DND-41 (cell line): ENCODE measurements around the gene DUSP10.

ENCODE experiments used
- ATAC-seq: fragments of 200-7000 bp; cut with Tn5 transposase; 3 replicates; pipeline ENCODE4 v1.9.1; 2021; ENCODE audit warnings: low read depth; ENCODE audit not compliant: insufficient read depth
- DNase-seq: peaks from one replicate; pipeline ENCODE4 v3.0.0-alpha.2; 2020
- H2AFZ ChIP-seq: 2 replicates; pipeline ENCODE4 v1.6.0; 2012; ENCODE audit warnings: low read depth, low read length
- H3K27ac ChIP-seq: 2 replicates; pipeline ENCODE4 v1.5.1; 2012; ENCODE audit warnings: low read length, inconsistent platforms
- H3K27me3 ChIP-seq: fragments of 200-600 bp; sonication (generic); 2 replicates; pipeline ENCODE4 v1.6.0; 2012; ENCODE audit warnings: low read length, mild to moderate bottlenecking, inconsistent platforms; ENCODE audit not compliant: insufficient read depth, poor library complexity
- H3K36me3 ChIP-seq: 2 replicates; pipeline ENCODE4 v1.5.1; 2012; ENCODE audit warnings: low read length, inconsistent platforms; ENCODE audit not compliant: insufficient read depth
- H3K4me1 ChIP-seq: 2 replicates; pipeline ENCODE4 v1.5.1; 2012; ENCODE audit warnings: mild to moderate bottlenecking, low read length; ENCODE audit not compliant: insufficient read depth
- H3K4me2 ChIP-seq: 2 replicates; pipeline ENCODE4 v1.6.0; 2012; ENCODE audit warnings: mild to moderate bottlenecking, moderate library complexity, low read length, inconsistent platforms; ENCODE audit not compliant: insufficient read depth
- H3K4me3 ChIP-seq, 2 experiments: fragments of 200-600 bp in 1 of 2; shearing (Covaris generic) in 1 of 2; 2 replicates each; pipeline ENCODE4 v1.5.1; 2012 to 2016; ENCODE audit warnings: inconsistent platforms in 2 of 2, low read length in 2 of 2, mild to moderate bottlenecking in 2 of 2, low read depth in 1 of 2, moderate library complexity in 1 of 2
- H3K79me2 ChIP-seq: 2 replicates; pipeline ENCODE4 v1.6.0; 2012; ENCODE audit warnings: low read length, inconsistent platforms; ENCODE audit not compliant: insufficient read depth
- H3K9ac ChIP-seq: 2 replicates; pipeline ENCODE4 v1.6.0; 2012; ENCODE audit warnings: low read depth, mild to moderate bottlenecking, inconsistent platforms, low read length, moderate library complexity
- H3K9me3 ChIP-seq: 2 replicates; pipeline ENCODE4 v1.5.1; 2012; ENCODE audit warnings: low read length, moderate library complexity, mild to moderate bottlenecking, inconsistent platforms; ENCODE audit not compliant: insufficient read depth, severe bottlenecking
- H4K20me1 ChIP-seq: 2 replicates; pipeline ENCODE4 v1.6.0; 2012; ENCODE audit warnings: low read length; ENCODE audit not compliant: insufficient read depth
- CTCF ChIP-seq: IDR thresholded peaks from 2 replicates; pipeline ENCODE4 v1.5.1; 2012; ENCODE audit warnings: borderline replicate concordance, low read length, moderate library complexity, mild to moderate bottlenecking; ENCODE audit not compliant: poor library complexity, severe bottlenecking; ENCODE audit errors: extremely low read depth
- EZH2 ChIP-seq: IDR thresholded peaks from 3 replicates; pipeline ENCODE4 v1.6.1; 2012; ENCODE audit warnings: borderline replicate concordance, low read depth, mild to moderate bottlenecking, moderate library complexity, low read length, inconsistent platforms; ENCODE audit not compliant: severe bottlenecking

DUSP10 gene

GRCh38 chr1:221683681-221684080 lies 58.2 kb downstream of the DUSP10 start:
- no peaks in the 10 kb centered on the region for H3K79me2 ChIP-seq
- no peak overlapping the region for H3K9ac ChIP-seq
- H3K27ac ChIP-seq = no peak overlapping the region
- H3K9me3 ChIP-seq = peaks cover 9% of the 10 kb centered on the region
- no peak overlapping the region for H3K4me2 ChIP-seq
- H3K4me1 ChIP-seq = peaks cover 8% of the 10 kb centered on the region
- no peaks in the 10 kb centered on the region for H3K36me3 ChIP-seq
- H3K27me3 ChIP-seq = no peaks in the 10 kb centered on the region
- DNase-seq (no peak), ATAC-seq (no peak)
- H3K4me3 ChIP-seq = no peak overlapping the region
- no peak overlapping the region for H2AFZ ChIP-seq
- H4K20me1 ChIP-seq = no peaks in the 10 kb centered on the region
- TF ChIP-seq CTCF (no peak), EZH2 (no peak)

- Histone ChIP-seq H3K36me3 (no peaks in the 10 kb centered on the region), H3K9ac (no peak overlapping the region), H3K27me3 (no peaks in the 10 kb centered on the region), H4K20me1 (no peaks in the 10 kb centered on the region), H3K4me1 (no peaks in the 10 kb centered on the region), H3K79me2 (no peaks in the 10 kb centered on the region), H3K4me2 (no peak overlapping the region), H3K9me3 (peaks cover 9% of the 10 kb centered on the region), H2AFZ (no peak overlapping the region), H3K4me3 (no peak overlapping the region), H3K27ac (no peak overlapping the region)
- TF ChIP-seq CTCF (no peak), EZH2 (no peak)
- no peak for ATAC-seq
- DNase-seq = no peak
Measured at GRCh38 chr1:221680085-221680484, 61.8 kb downstream of the DUSP10 start.

GRCh38 chr1:221678014-221678413 lies 63.9 kb downstream of the DUSP10 start:
- Histone ChIP-seq H3K4me1 (no peaks in the 10 kb centered on the region), H3K9ac (no peak overlapping the region), H3K27ac (no peak overlapping the region), H3K9me3 (peaks cover 9% of the 10 kb centered on the region), H4K20me1 (no peaks in the 10 kb centered on the region), H3K36me3 (no peaks in the 10 kb centered on the region), H3K4me3 (no peak overlapping the region), H2AFZ (no peak overlapping the region), H3K27me3 (no peaks in the 10 kb centered on the region), H3K79me2 (no peaks in the 10 kb centered on the region), H3K4me2 (no peak overlapping the region)
- DNase-seq (no peak), ATAC-seq (no peak)
- TF ChIP-seq CTCF (no peak), EZH2 (no peak)
